ENCODE measurements around the gene PTPRE. TPM values are rescaled to one million over a fixed set of nuclear protein-coding genes. Genes with fewer than 3 reads are reported as not detected.

PTPRE gene
- total RNA-seq, 1 donor from 2014 or later: 49.7 TPM

- DNase-seq (ENCODE audit: low spot score): no peak
Observed at GRCh38 chr10:127907411-127908105, 655 bp downstream of the PTPRE start.

GRCh38 chr10:127908106-127908958 lies 1.4 kb downstream of the PTPRE start:
- DNase-seq (ENCODE audit: low spot score): no peak

- no peak for DNase-seq (ENCODE audit: low spot score)
Observed at GRCh38 chr10:127908959-127909267, 2.0 kb downstream of the PTPRE start.

- DNase-seq (ENCODE audit: low spot score): no peak
Observed at GRCh38 chr10:127909716-127910463, 3.0 kb downstream of the PTPRE start.

- no peak for DNase-seq (ENCODE audit: low spot score)
Observed at GRCh38 chr10:127910464-127910770, 3.5 kb downstream of the PTPRE start.

- no peak for DNase-seq (ENCODE audit: low spot score)
Observed at GRCh38 chr10:127911218-127911866, 4.4 kb downstream of the PTPRE start.

- no peak for DNase-seq (ENCODE audit: low spot score)
Observed at GRCh38 chr10:127911867-127912257, 5.0 kb downstream of the PTPRE start.

GRCh38 chr10:127912607-127913367 lies 5.9 kb downstream of the PTPRE start:
- no peak for DNase-seq (ENCODE audit: low spot score)

GRCh38 chr10:127913368-127913759 lies 6.5 kb downstream of the PTPRE start:
- no peak for DNase-seq (ENCODE audit: low spot score)

- no peak for DNase-seq (ENCODE audit: low spot score)
Observed at GRCh38 chr10:127915324-127915723, 8.4 kb downstream of the PTPRE start.

- DNase-seq (ENCODE audit: low spot score): no peak
Observed at GRCh38 chr10:127916826-127917225, 9.9 kb downstream of the PTPRE start.

- DNase-seq (ENCODE audit: low spot score): no peak
Observed at GRCh38 chr10:127918572-127918971, 11.7 kb downstream of the PTPRE start.

- DNase-seq (ENCODE audit: low spot score): no peak
Observed at GRCh38 chr10:127919418-127920271, 12.7 kb downstream of the PTPRE start.

- DNase-seq (ENCODE audit: low spot score): no peak
Observed at GRCh38 chr10:127920306-127921074, 13.6 kb downstream of the PTPRE start.

GRCh38 chr10:127921075-127921752 lies 14.3 kb downstream of the PTPRE start:
- no peak for DNase-seq (ENCODE audit: low spot score)

GRCh38 chr10:127921753-127922145 lies 14.8 kb downstream of the PTPRE start:
- no peak for DNase-seq (ENCODE audit: low spot score)

GRCh38 chr10:127922206-127922605 lies 15.3 kb downstream of the PTPRE start:
- no peak for DNase-seq (ENCODE audit: low spot score)

- DNase-seq (ENCODE audit: low spot score): no peak
Observed at GRCh38 chr10:127922675-127923366, 15.9 kb downstream of the PTPRE start.
